ENCODE measurements around the gene EXD3.

GRCh38 chr9:137383784-137384756, 38.9 kb downstream of the EXD3 start:
- TF ChIP-seq MCM7 (IDR thresholded peaks at IDR 0.05) (no peak), ZNF217 (CRISPR knock-in tag; IDR thresholded peaks at IDR 0.05) (no peak), NFIX (CRISPR knock-in tag; IDR thresholded peaks at IDR 0.05; ENCODE audit: low read depth) (no peak), CTCF (IDR thresholded peaks at IDR 0.05 in 2 of 3, conservative IDR thresholded peaks at IDR 0.05 in 1 of 3; ENCODE audit: insufficient read depth in 2 of 3, low read depth in 1 of 3, low read length in 3 of 3) (no peak), ZHX1 (conservative IDR thresholded peaks at IDR 0.05; ENCODE audit: low read length) (no peak), ATF2 (CRISPR knock-in tag; IDR thresholded peaks at IDR 0.05) (no peak)
